SK-N-SH (cell line): ENCODE data around the gene SPG7. TPM values are rescaled to one million over a fixed set of nuclear protein-coding genes. Genes with fewer than 3 reads are reported as not detected.

ENCODE experiments used
- CTCF ChIA-PET: fragments of 300-600, 350-600 bp; formaldehyde crosslinking; extraction: SDS; loops from one replicate; lab custom pipeline; 2021; lab: Yijun Ruan, JAX
- POLR2A ChIA-PET: fragments of 350-600 bp; sonication (Branson Sonifier 250); formaldehyde crosslinking; extraction: SDS; loops from one replicate; lab custom pipeline; 2020; ENCODE audit warnings: antibody characterized with exemption, inconsistent platforms; lab: Yijun Ruan, JAX
- DNase-seq: peaks from one replicate; pipeline ENCODE4 v3.0.0; 2012
- H2AFZ ChIP-seq: fragments of 200-600 bp; sonication (generic); 2 replicates; pipeline ENCODE4 v1.8.1; 2016; ENCODE audit warnings: antibody characterized with exemption, mild to moderate bottlenecking, low read depth
- H3F3A ChIP-seq: fragments of 200-600 bp; sonication (generic); replicated peaks from 2 replicates; pipeline ENCODE3; 2016; ENCODE audit warnings: antibody characterized with exemption, mild to moderate bottlenecking; ENCODE audit not compliant: insufficient read depth
- H3K27ac ChIP-seq, 2 experiments: fragments of 200-500 bp in 1 of 2; fragments of 200-600 bp in 1 of 2; sonication (Bioruptor generic) in 1 of 2; sonication (generic), shearing (Covaris generic) in 1 of 2; 2 replicates each; pipeline versions ENCODE4 v1.5.1 to v1.6.1; 2014 to 2016; ENCODE audit warnings: low read depth in 2 of 2, inconsistent platforms in 1 of 2, low read length in 1 of 2, mild to moderate bottlenecking in 1 of 2, mixed read lengths in 1 of 2
- H3K27me3 ChIP-seq: fragments of 200-600 bp; sonication (generic), shearing (Covaris generic); 2 replicates; pipeline ENCODE4 v1.6.1; 2016; ENCODE audit warnings: mixed run types; ENCODE audit not compliant: insufficient read depth
- H3K36me3 ChIP-seq, 2 experiments: fragments of 200-500 bp in 1 of 2; fragments of 200-600 bp in 1 of 2; sonication (Bioruptor generic) in 1 of 2; sonication (generic) in 1 of 2; replicated peaks in 1 of 2; 2 replicates each; pipeline versions ENCODE3 to v1.5.1; 2014 to 2016; ENCODE audit warnings: low read length in 1 of 2, mild to moderate bottlenecking in 1 of 2; ENCODE audit not compliant: insufficient read depth in 2 of 2, control insufficient read depth in 1 of 2
- H3K4me1 ChIP-seq, 2 experiments: fragments of 200-500 bp in 1 of 2; fragments of 200-600 bp in 1 of 2; sonication (Bioruptor generic) in 1 of 2; sonication (generic), shearing (Covaris generic) in 1 of 2; 2 replicates each; pipeline versions ENCODE4 v1.5.1 to v1.6.1; 2014 to 2016; ENCODE audit warnings: low read depth in 1 of 2, low read length in 1 of 2, mixed run types in 1 of 2; ENCODE audit not compliant: insufficient read depth in 2 of 2, control insufficient read depth in 1 of 2
- H3K4me2 ChIP-seq: fragments of 200-600 bp; sonication (generic), shearing (Covaris generic); 2 replicates; pipeline ENCODE4 v1.6.1; 2017; ENCODE audit warnings: mixed run types
- H3K4me3 ChIP-seq, 2 experiments: fragments of 200-500 bp in 1 of 2; fragments of 200-600 bp in 1 of 2; sonication (Bioruptor generic) in 1 of 2; sonication (generic), shearing (Covaris generic) in 1 of 2; 2 replicates each; pipeline versions ENCODE4 v1.5.1 to v1.8.1; 2014 to 2016; ENCODE audit warnings: low read depth in 2 of 2, inconsistent platforms in 1 of 2, low read length in 1 of 2, mild to moderate bottlenecking in 1 of 2, mixed read lengths in 1 of 2, moderate library complexity in 1 of 2
- H3K79me2 ChIP-seq: fragments of 200-600 bp; sonication (generic); 2 replicates; pipeline ENCODE4 v1.8.1; 2017; ENCODE audit warnings: mild to moderate bottlenecking; ENCODE audit not compliant: insufficient read depth
- H3K9ac ChIP-seq: fragments of 200-600 bp; sonication (generic); 2 replicates; pipeline ENCODE4 v1.6.1; 2017; ENCODE audit warnings: mixed run types
- H3K9me2 ChIP-seq: fragments of 200-600 bp; sonication (generic); 2 replicates; pipeline ENCODE4 v1.6.1; 2017; ENCODE audit warnings: mixed run types
- H3K9me3 ChIP-seq: fragments of 200-600 bp; sonication (generic); 2 replicates; pipeline ENCODE4 v1.6.1; 2017; ENCODE audit warnings: mixed run types, mild to moderate bottlenecking, moderate library complexity
- H4K20me1 ChIP-seq: fragments of 200-600 bp; sonication (generic); 2 replicates; pipeline ENCODE4 v1.6.1; 2017; ENCODE audit warnings: mild to moderate bottlenecking, mixed run types; ENCODE audit not compliant: insufficient read depth
- CHD2 ChIP-seq: fragments of 150-350 bp; IDR thresholded peaks from 2 replicates; pipeline ENCODE4 v1.6.1; 2018; ENCODE audit warnings: low read length; ENCODE audit not compliant: partially characterized antibody
- ELF1 ChIP-seq: IDR thresholded peaks from 2 replicates; pipeline ENCODE4 v1.4.0; 2012
- FOSL2 ChIP-seq: IDR thresholded peaks from 2 replicates; pipeline ENCODE4 v1.4.0; 2012; ENCODE audit warnings: low read depth, mild to moderate bottlenecking, moderate library complexity, borderline replicate concordance
- GABPA ChIP-seq: IDR thresholded peaks from 2 replicates; pipeline ENCODE4 v1.4.0; 2012; ENCODE audit warnings: low read depth, mild to moderate bottlenecking
- IRF3 ChIP-seq: fragments of 150-350 bp; IDR thresholded peaks from 2 replicates; pipeline ENCODE4 v1.6.1; 2016; ENCODE audit warnings: mild to moderate bottlenecking, low read depth, low read length
- MXI1 ChIP-seq: IDR thresholded peaks from 2 replicates; pipeline ENCODE4 v1.6.1; 2012; ENCODE audit warnings: mild to moderate bottlenecking, low read depth, low read length, improper control_type of control experiment
- NRF1 ChIP-seq: IDR thresholded peaks from 2 replicates; pipeline ENCODE4 v1.6.1; 2012; ENCODE audit warnings: low read depth, mild to moderate bottlenecking, low read length
- PBX3 ChIP-seq: IDR thresholded peaks from 2 replicates; pipeline ENCODE4; 2012
- SIN3A ChIP-seq: IDR thresholded peaks from 2 replicates; pipeline ENCODE4 v1.6.1; 2012; ENCODE audit warnings: low read depth, mild to moderate bottlenecking, low read length, moderate library complexity, borderline replicate concordance
- SMC3 ChIP-seq: IDR thresholded peaks from 2 replicates; pipeline ENCODE4 v1.6.1; 2012; ENCODE audit warnings: low read depth, low read length, improper control_type of control experiment
- TAF1 ChIP-seq: IDR thresholded peaks from 2 replicates; pipeline ENCODE4 v1.6.1; 2012; ENCODE audit warnings: low read depth, mild to moderate bottlenecking, low read length, moderate library complexity, borderline replicate concordance
- TEAD4 ChIP-seq: IDR thresholded peaks from 2 replicates; pipeline ENCODE4 v1.4.0; 2012; ENCODE audit warnings: mild to moderate bottlenecking, borderline replicate concordance; ENCODE audit not compliant: insufficient read depth
- YY1 ChIP-seq: IDR thresholded peaks from 2 replicates; pipeline ENCODE4 v1.4.0; 2012; ENCODE audit warnings: low read depth, mild to moderate bottlenecking
- WGBS: methylation state at CpG from one replicate; pipeline ENCODE4 v1.1.6; 2017; ENCODE audit warnings: low lambda C conversion rate; 5-methylcytosine and 5-hydroxymethylcytosine counted together
- polyA plus RNA-seq, 3 experiments: library from polyadenylated mRNA; depleted of rRNA; stranded (reverse); fragments of >200 nt; gene quantifications; 2 replicates each; pipeline ENCODE4 v1.2.3, GENCODE V29; 2012
- TF ChIP-seq, protein P1 (sequence below): IDR thresholded peaks from 2 replicates; pipeline ENCODE4 v1.4.0; 2012; ENCODE audit warnings: low read depth
- TF ChIP-seq, protein P2 (sequence below): IDR thresholded peaks from 2 replicates; pipeline ENCODE4 v1.6.1; 2012; ENCODE audit warnings: mild to moderate bottlenecking, low read depth, low read length, moderate library complexity

SPG7 gene
- polyA plus RNA-seq, 1 of the 3 experiments (the other 2 are of a cell fraction), result 100 TPM

DNA sequence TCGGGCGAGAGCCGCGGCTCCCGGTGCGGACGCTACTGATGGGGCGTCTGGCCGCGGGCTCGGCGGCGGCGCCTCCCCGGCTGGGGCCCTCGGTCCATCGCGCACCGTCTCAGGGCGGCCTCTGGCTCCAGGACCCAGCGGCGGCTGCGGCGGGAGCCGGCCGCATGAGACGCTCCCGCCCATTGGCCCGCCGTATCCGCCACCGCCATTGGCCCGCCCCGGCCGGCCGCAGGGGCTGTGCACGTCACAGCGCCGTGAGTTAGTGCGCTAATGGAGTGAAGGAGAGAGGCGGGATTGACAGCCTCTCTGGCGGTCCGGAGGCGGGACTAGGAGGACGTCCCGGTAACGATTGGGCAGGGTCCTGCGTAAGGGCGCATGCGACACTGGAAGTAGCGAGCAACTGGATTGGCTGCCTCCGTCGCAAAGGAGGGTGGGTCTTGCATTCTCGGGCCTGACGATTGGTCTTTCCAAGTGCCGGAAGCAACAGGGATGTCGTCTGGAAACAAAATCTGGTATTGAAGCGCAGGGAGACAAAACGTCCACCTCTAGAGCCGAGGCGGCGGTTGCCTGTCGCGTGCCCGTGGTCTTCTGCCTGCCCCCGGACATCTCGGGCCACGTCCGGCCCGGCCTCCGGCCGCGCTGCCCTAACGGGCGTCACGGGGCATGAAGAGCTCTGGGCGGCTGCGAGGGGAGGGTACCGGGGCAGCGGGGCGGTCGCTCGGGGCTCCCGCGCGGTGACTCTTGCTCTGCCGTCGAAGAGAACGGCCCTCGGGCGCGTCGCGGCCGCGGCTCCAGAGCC, 17.6 kb upstream of the SPG7 start, which contains the start of gene ANKRD11:
Gene ANKRD11, minus strand, starts transcription at position 123 of the 799 bp plus-strand sequence. CDS start 173,542 bp downstream, outside the sequence.
- H3K9me2 ChIP-seq, result no peaks in the 10 kb centered on the region
- H3K79me2 ChIP-seq, result peaks cover 65% of the 10 kb centered on the region
- H3K9me3 ChIP-seq, result no peaks in the 10 kb centered on the region
- ChIA-PET CTCF (interaction anchor here (1.7 kb wide), 1 partner anchor 75 kb away, joined by 4 read pairs; no protein-coding TSS in a partner anchor), POLR2A (interaction anchor here (1.2 kb wide), 1 partner anchor 81 kb away, joined by 3 read pairs; no protein-coding TSS in a partner anchor)
- peak within 1 kb of the TSS; percentile 91; the same call in 1 of the 2 replicates for H2AFZ ChIP-seq
- H3K36me3 ChIP-seq, result peaks cover 0 to 6% of the 10 kb centered on the region in 2 experiments
- H3K4me3 ChIP-seq, result peak within 1 kb of the TSS; percentile 80 to 89
- H3K9ac ChIP-seq, result peak within 1 kb of the TSS; percentile 91
- WGBS, result under 1% methylated on average over 22 of the region's 96 CpGs
- DNase-seq, result peak; percentile 100
- H3K4me1 ChIP-seq, result peaks cover 7 to 20% of the 10 kb centered on the region in 2 experiments
- peaks cover 12% of the 10 kb centered on the region for H3F3A ChIP-seq
- peak; percentile 79 for TF ChIP-seq IRF3
- peak; percentile 81 for TF ChIP-seq MXI1
- TF ChIP-seq YY1, result no peak
- peak; percentile 99 for TF ChIP-seq ELF1
- TF ChIP-seq, protein P1, sequence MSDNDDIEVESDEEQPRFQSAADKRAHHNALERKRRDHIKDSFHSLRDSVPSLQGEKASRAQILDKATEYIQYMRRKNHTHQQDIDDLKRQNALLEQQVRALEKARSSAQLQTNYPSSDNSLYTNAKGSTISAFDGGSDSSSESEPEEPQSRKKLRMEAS, result peak; percentile 51; the same call in 1 of the 2 replicates
- TF ChIP-seq TAF1, result peak; percentile 94
- peak; percentile 98 for TF ChIP-seq PBX3
- no peak for TF ChIP-seq FOSL2
- peak; percentile 94 for TF ChIP-seq CHD2
- TF ChIP-seq, protein P2, sequence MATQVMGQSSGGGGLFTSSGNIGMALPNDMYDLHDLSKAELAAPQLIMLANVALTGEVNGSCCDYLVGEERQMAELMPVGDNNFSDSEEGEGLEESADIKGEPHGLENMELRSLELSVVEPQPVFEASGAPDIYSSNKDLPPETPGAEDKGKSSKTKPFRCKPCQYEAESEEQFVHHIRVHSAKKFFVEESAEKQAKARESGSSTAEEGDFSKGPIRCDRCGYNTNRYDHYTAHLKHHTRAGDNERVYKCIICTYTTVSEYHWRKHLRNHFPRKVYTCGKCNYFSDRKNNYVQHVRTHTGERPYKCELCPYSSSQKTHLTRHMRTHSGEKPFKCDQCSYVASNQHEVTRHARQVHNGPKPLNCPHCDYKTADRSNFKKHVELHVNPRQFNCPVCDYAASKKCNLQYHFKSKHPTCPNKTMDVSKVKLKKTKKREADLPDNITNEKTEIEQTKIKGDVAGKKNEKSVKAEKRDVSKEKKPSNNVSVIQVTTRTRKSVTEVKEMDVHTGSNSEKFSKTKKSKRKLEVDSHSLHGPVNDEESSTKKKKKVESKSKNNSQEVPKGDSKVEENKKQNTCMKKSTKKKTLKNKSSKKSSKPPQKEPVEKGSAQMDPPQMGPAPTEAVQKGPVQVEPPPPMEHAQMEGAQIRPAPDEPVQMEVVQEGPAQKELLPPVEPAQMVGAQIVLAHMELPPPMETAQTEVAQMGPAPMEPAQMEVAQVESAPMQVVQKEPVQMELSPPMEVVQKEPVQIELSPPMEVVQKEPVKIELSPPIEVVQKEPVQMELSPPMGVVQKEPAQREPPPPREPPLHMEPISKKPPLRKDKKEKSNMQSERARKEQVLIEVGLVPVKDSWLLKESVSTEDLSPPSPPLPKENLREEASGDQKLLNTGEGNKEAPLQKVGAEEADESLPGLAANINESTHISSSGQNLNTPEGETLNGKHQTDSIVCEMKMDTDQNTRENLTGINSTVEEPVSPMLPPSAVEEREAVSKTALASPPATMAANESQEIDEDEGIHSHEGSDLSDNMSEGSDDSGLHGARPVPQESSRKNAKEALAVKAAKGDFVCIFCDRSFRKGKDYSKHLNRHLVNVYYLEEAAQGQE, result 0 out of 2 replicates have a peak, but pooled peaks have one; percentile 36
- TF ChIP-seq SIN3A, result peak; percentile 47; the same call in 1 of the 2 replicates
- peak; percentile 62 for TF ChIP-seq NRF1
- TF ChIP-seq SMC3, result peak; percentile 7; the same call in 1 of the 2 replicates
- TF ChIP-seq GABPA, result no peak; the same call in none of the 2 replicates
- no peak for TF ChIP-seq TEAD4
- H3K4me2 ChIP-seq, result peak within 1 kb of the TSS; percentile 97
- peak within 1 kb of the TSS; percentile 72 to 94 for H3K27ac ChIP-seq
- H4K20me1 ChIP-seq, result peaks cover 35% of the 10 kb centered on the region
- H3K27me3 ChIP-seq, result no peaks in the 10 kb centered on the region
